GM12872 (cell line): ENCODE data around the gene POU6F2.

Experiments
- CTCF ChIP-seq: IDR thresholded peaks from 3 replicates; pipeline ENCODE4 v1.5.1; 2011; ENCODE audit warnings: low read depth, mild to moderate bottlenecking, low read length, moderate library complexity; ENCODE audit not compliant: insufficient read depth

POU6F2 gene

GRCh38 chr7:39085590-39086049 lies 107.9 kb downstream of the POU6F2 start:
- TF ChIP-seq CTCF: no peak

GRCh38 chr7:39086638-39087360 lies 109.1 kb downstream of the POU6F2 start:
- TF ChIP-seq CTCF: no peak

GRCh38 chr7:39088730-39089593 lies 111.3 kb downstream of the POU6F2 start:
- no peak for TF ChIP-seq CTCF

- no peak for TF ChIP-seq CTCF
Measured at GRCh38 chr7:39091145-39091544, 113.4 kb downstream of the POU6F2 start.

- no peak for TF ChIP-seq CTCF
Measured at GRCh38 chr7:39091774-39092173, 114.1 kb downstream of the POU6F2 start.

GRCh38 chr7:39094731-39095130 lies 117.0 kb downstream of the POU6F2 start:
- TF ChIP-seq CTCF: no peak

- no peak for TF ChIP-seq CTCF
Measured at GRCh38 chr7:39095875-39096619, 118.3 kb downstream of the POU6F2 start.
